ENCODE data around the gene UTY. TPM values are rescaled to one million over a fixed set of nuclear protein-coding genes. Genes with fewer than 3 reads are reported as not detected.

Gene UTY
- total and polyA plus RNA-seq, 10 of the 15 experiments (the other 5 are each of a cell fraction or from before 2014, with no cell fraction given) = 0.13 TPM; not detected in 9

GRCh38 chrY:13337934-13338333, 141.9 kb downstream of the UTY start:
- Histone ChIP-seq H3K27ac (ENCODE audit: control insufficient read depth, insufficient read depth) (no peak overlapping the region), H3K9ac (ENCODE audit: control insufficient read depth, insufficient read depth, low read length) (no peak overlapping the region), H3K4me1 (ENCODE audit: control insufficient read depth, insufficient read depth, low read length) (no peaks in the 10 kb centered on the region), H3K79me2 (ENCODE audit: control insufficient read depth, insufficient read depth, low read length) (no peaks in the 10 kb centered on the region), H2AFZ (ENCODE audit: control insufficient read depth, low read depth, low read length) (no peak overlapping the region), H4K20me1 (ENCODE audit: control insufficient read depth, insufficient read depth) (no peaks in the 10 kb centered on the region), H3K4me2 (ENCODE audit: control insufficient read depth, insufficient read depth) (no peak overlapping the region), H3K9me3 (replicated peaks; ENCODE audit: control insufficient read depth, insufficient read depth, low read length) (no peaks in the 10 kb centered on the region), H3K4me3 (no peak overlapping the region), H3K36me3 (ENCODE audit: control insufficient read depth in 2 of 2, insufficient read depth in 2 of 2, low read length in 1 of 2) (no peaks in the 10 kb centered on the region), H3K27me3 (replicated peaks in 1 of 2; ENCODE audit: control insufficient read depth in 2 of 2, insufficient read depth in 2 of 2, low read length in 1 of 2) (no peaks in the 10 kb centered on the region)
- BruUV-seq (replicated peaks) = no TSS peak
- ChIA-PET POLR2A (no interaction called here), SMC1A (ENCODE audit: uncharacterized antibody, unreplicated experiment) (no interaction called here), CTCF (no interaction called here), RAD21 (ENCODE audit: unreplicated experiment) (no interaction called here)
- FAIRE-seq = no peak
- intact Hi-C loops (cut with micrococcal nuclease; ENCODE audit: unreplicated experiment) (no loop called here), in situ Hi-C loops (cut with MboI) (no loop called here)
- WGBS (ENCODE audit: insufficient coverage, insufficient replicate concordance, low lambda C conversion rate, missing lambda C conversion rate) = no CpG with 5 or more reads among the region's 5 CpGs
- ATAC-seq = no peak
- DNase-seq (ENCODE audit: low read depth, low spot score) = no peak
- TF ChIP-seq CEBPB (IDR thresholded peaks at IDR 0.05; ENCODE audit: borderline replicate concordance in 1 of 2, low read depth in 2 of 2, low read length in 2 of 2) = no peak
- TF ChIP-seq ASH2L (IDR thresholded peaks at IDR 0.05; ENCODE audit: borderline replicate concordance, low read depth) = no peak
- no peak for TF ChIP-seq ZNF687 (IDR thresholded peaks at IDR 0.05)
- TF ChIP-seq FOXM1 (IDR thresholded peaks at IDR 0.05; ENCODE audit: low read depth, low read length) = no peak
- TF ChIP-seq USF1 (IDR thresholded peaks at IDR 0.05; ENCODE audit: borderline replicate concordance, extremely low read length, insufficient read depth, low read depth, low read length) = no peak
- TF ChIP-seq ZBED1 (IDR thresholded peaks at IDR 0.05; ENCODE audit: borderline replicate concordance) = no peak
- TF ChIP-seq CEBPZ (IDR thresholded peaks at IDR 0.05; ENCODE audit: low read depth, low read length) = no peak
- TF ChIP-seq BCL11A (IDR thresholded peaks at IDR 0.05; ENCODE audit: low read depth, low read length) = no peak
- no peak for TF ChIP-seq MEF2A (IDR thresholded peaks at IDR 0.05; ENCODE audit: insufficient read depth, low read depth, low read length)
- no peak for TF ChIP-seq BCL3 (IDR thresholded peaks at IDR 0.05; ENCODE audit: borderline replicate concordance, insufficient read depth, low read depth, low read length, poor library complexity, severe bottlenecking)
- TF ChIP-seq BACH1 (IDR thresholded peaks at IDR 0.05; ENCODE audit: borderline replicate concordance) = no peak
- no peak for TF ChIP-seq PKNOX1 (IDR thresholded peaks at IDR 0.05)
- no peak for TF ChIP-seq ETV6 (conservative IDR thresholded peaks at IDR 0.05 in 1 of 2, IDR thresholded peaks at IDR 0.05 in 1 of 2; ENCODE audit: borderline replicate concordance in 1 of 2, low read depth in 1 of 2)
